Activated CD4-positive, alpha-beta T cell treated with anti-CD3 and anti-CD28 coated beads, Interleukin-2, amount 10 ng/mL, durations not matched to agents 24 days and 14 days (primary cell): Measurements from ENCODE around the gene RNF213. TPM values are rescaled to one million over a fixed set of nuclear protein-coding genes. Genes with fewer than 3 reads are reported as not detected.

Experiments used
- DNase-seq: peaks from one replicate; pipeline ENCODE4 v3.0.0; 2022
- H3K27ac Mint-ChIP-seq: one replicate; pipeline ENCODE4 v1.8.0; 2022; ENCODE audit warnings: mild to moderate bottlenecking, mixed read lengths
- H3K27me3 Mint-ChIP-seq: one replicate; pipeline ENCODE4 v1.8.0; 2022; ENCODE audit warnings: mixed read lengths
- H3K36me3 Mint-ChIP-seq: one replicate; pipeline ENCODE4 v1.8.0; 2022; ENCODE audit warnings: low read depth, mild to moderate bottlenecking, mixed read lengths
- H3K4me1 Mint-ChIP-seq: one replicate; pipeline ENCODE4 v1.8.0; 2021; ENCODE audit warnings: mixed read lengths
- H3K4me3 Mint-ChIP-seq: one replicate; pipeline ENCODE4 v1.8.0; 2022; ENCODE audit warnings: mild to moderate bottlenecking, moderate library complexity, mixed read lengths
- H3K9me3 Mint-ChIP-seq: one replicate; pipeline ENCODE4 v1.8.0; 2021; ENCODE audit warnings: mixed read lengths
- intact Hi-C: fragments of 100-400 bp; cut with micrococcal nuclease; formaldehyde crosslinking; loops from one replicate; pipeline ENCODE4 v1.15.1; 2023
- total RNA-seq: library from RNA; stranded (reverse); gene quantifications from 2 replicates; pipeline ENCODE4 v1.2.3, GENCODE V29; 2022

The RNF213 gene
- total RNA-seq, 1 donor from 2014 or later: 264 TPM

DNA sequence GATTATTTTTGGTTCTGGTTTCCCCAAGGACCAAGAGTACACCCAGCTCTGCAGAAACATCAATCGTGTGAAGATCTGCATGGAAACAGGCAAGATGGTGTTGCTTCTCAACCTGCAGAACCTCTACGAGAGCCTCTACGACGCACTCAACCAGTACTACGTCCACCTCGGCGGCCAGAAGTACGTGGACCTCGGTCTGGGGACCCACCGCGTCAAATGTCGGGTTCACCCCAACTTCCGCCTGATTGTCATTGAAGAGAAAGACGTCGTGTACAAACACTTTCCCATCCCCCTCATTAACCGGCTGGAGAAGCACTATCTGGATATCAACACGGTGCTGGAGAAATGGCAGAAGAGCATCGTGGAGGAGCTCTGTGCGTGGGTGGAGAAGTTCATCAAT is 86.9 kb downstream of the RNF213 start:
- no peaks in the 10 kb centered on the region for H3K9me3 Mint-ChIP-seq
- DNase-seq: no peak
- peaks cover 17% of the 10 kb centered on the region for H3K4me1 Mint-ChIP-seq
- H3K27me3 Mint-ChIP-seq: no peaks in the 10 kb centered on the region
- no peak overlapping the region for H3K27ac Mint-ChIP-seq
- intact Hi-C loops: no loop called here
- no peak overlapping the region for H3K4me3 Mint-ChIP-seq
- H3K36me3 Mint-ChIP-seq: peaks cover 87% of the 10 kb centered on the region

DNA sequence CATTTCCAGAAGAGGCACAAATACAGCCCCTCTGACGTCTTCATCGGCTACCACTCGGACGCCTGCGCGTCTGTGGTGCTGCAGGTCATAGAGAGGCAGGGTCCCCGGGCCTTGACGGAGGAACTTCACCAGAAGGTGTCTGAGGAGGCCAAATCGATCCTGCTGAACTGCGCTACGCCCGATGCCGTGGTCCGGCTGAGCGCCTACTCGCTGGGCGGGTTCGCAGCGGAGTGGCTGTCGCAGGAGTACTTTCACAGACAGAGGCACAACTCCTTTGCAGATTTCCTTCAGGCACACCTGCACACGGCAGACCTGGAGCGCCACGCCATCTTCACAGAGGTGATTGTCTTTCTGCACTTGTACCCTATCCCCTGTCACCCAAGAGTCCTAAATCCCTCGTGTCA is 87.3 kb downstream of the RNF213 start:
- Mint-ChIP-seq H3K27ac (no peak overlapping the region), H3K9me3 (no peaks in the 10 kb centered on the region), H3K27me3 (no peaks in the 10 kb centered on the region), H3K36me3 (peaks cover 89% of the 10 kb centered on the region), H3K4me3 (no peak overlapping the region), H3K4me1 (peaks cover 17% of the 10 kb centered on the region)
- no peak for DNase-seq
- intact Hi-C loops: no loop called here

DNA sequence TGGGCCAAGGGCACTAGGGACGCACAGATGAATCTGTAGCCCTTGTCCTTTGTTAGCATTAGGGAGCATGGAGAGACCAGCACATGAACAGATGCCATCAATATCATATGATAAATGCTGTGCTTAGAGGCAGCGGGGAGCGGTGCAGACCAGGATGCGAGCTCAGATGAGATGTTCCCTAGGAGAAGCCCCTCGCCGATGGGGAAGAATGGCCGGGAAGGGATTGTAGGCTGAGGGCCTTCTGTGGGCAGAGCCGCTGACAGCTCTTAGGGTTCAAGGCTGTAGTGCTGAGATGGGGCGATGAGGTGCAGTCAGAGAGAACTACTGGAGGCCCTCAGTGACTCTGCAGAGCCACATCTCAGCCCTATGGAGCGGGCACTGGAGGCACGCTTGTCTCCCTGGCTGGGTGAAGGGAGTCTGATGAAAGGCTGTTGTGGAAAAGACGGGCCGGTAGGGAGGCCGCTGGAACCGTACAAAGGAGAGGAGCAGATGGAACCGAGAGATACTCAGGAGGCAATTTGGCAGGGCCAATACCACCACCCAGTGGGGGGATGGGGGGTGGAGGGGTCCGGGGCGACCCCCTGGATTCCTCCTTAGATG is 88.0 kb downstream of the RNF213 start:
- intact Hi-C loops: no loop called here
- no peak for DNase-seq
- H3K4me1 Mint-ChIP-seq: peaks cover 17% of the 10 kb centered on the region
- no peaks in the 10 kb centered on the region for H3K27me3 Mint-ChIP-seq
- no peaks in the 10 kb centered on the region for H3K9me3 Mint-ChIP-seq
- H3K27ac Mint-ChIP-seq: peak overlapping the region; percentile 71
- no peak overlapping the region for H3K4me3 Mint-ChIP-seq
- H3K36me3 Mint-ChIP-seq: peaks cover 88% of the 10 kb centered on the region

DNA sequence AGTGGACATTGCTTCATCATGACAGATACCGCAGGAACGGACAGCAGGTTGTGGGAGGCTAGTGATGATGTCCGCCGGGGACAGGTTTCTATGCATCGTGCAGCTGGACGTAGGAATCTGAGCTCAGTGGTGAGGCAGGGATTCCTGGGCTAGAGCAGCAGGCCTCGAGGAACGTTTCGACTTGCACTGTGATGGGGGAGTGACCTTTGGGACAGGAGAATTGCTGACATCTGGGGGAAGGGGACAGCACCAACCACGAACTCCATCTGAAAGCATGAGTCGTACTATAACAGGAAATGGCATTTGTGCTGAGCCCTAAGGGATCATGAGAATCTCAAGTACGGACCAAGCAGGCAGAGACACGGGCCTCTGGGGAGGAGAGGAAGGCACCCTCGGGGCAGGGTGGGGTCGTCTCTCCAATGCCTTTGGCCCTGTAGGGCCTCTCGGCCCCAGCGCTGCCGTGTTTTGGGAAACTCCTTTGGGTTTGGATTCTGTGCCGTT is 88.5 kb downstream of the RNF213 start:
- intact Hi-C loops: no loop called here
- DNase-seq: no peak
- H3K4me1 Mint-ChIP-seq: peaks cover 15% of the 10 kb centered on the region
- H3K36me3 Mint-ChIP-seq: peaks cover 85% of the 10 kb centered on the region
- H3K4me3 Mint-ChIP-seq: no peak overlapping the region
- no peaks in the 10 kb centered on the region for H3K27me3 Mint-ChIP-seq
- H3K9me3 Mint-ChIP-seq: no peaks in the 10 kb centered on the region
- peak overlapping the region; percentile 20 for H3K27ac Mint-ChIP-seq

DNA sequence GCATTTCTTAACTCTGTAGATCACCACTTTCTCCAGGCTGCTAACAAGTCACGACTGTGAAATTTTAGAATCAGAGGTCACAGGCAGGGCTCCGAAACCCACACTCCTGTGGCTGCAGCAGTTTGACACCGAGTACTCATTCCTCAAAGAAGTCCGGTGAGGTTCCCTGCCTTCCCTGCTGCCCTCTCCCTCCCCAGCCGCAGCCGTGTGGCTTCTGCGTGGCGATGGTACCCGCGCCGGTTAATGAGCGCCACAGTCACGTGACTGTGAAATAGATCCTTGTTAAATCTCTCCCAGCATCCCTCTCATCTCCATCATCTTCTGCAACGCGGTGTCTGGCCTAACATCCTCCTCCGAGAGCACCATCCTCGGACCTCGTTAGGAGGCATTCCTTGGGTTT is 89.1 kb downstream of the RNF213 start:
- Mint-ChIP-seq H3K36me3 (peaks cover 82% of the 10 kb centered on the region), H3K9me3 (no peaks in the 10 kb centered on the region), H3K27me3 (no peaks in the 10 kb centered on the region), H3K4me3 (no peak overlapping the region), H3K27ac (no peak overlapping the region), H3K4me1 (peaks cover 13% of the 10 kb centered on the region)
- intact Hi-C loops: no loop called here
- DNase-seq: no peak

DNA sequence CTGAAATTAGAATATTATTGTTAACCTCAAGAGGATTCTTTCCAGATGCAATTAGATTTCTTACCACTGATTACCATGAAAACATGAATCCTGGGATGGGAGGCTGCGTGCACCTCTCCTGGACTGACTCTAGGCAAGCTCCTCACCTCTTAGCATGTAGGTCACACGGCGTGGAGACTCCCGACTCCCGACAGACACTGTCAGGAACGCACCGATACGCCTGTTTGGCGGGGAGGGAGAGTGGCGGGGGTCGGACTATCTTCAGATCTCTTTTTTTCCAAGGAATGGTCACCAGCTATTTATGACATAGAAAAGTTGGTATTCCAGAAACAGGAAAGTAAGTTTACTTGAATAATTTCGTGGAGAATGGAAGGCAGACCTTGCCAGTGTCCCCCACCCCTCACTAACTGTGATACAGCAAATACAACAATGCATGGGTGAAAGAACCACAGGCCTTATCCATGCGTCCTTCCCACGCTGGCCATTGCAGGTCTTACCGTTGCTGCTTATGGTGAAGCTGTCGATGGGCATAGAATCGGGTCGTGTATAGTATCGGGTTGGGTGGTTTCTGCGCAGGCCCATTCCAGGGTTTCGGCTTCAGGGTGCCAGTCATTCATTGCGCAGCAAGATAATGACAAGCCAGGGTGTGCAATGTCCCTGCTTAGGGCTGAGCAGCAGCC is 91.7 kb downstream of the RNF213 start:
- Mint-ChIP-seq H3K27ac (no peak overlapping the region), H3K9me3 (no peaks in the 10 kb centered on the region), H3K4me1 (peaks cover 13% of the 10 kb centered on the region), H3K27me3 (no peaks in the 10 kb centered on the region), H3K36me3 (peaks cover 77% of the 10 kb centered on the region), H3K4me3 (no peak overlapping the region)
- DNase-seq: no peak
- intact Hi-C loops: no loop called here

DNA sequence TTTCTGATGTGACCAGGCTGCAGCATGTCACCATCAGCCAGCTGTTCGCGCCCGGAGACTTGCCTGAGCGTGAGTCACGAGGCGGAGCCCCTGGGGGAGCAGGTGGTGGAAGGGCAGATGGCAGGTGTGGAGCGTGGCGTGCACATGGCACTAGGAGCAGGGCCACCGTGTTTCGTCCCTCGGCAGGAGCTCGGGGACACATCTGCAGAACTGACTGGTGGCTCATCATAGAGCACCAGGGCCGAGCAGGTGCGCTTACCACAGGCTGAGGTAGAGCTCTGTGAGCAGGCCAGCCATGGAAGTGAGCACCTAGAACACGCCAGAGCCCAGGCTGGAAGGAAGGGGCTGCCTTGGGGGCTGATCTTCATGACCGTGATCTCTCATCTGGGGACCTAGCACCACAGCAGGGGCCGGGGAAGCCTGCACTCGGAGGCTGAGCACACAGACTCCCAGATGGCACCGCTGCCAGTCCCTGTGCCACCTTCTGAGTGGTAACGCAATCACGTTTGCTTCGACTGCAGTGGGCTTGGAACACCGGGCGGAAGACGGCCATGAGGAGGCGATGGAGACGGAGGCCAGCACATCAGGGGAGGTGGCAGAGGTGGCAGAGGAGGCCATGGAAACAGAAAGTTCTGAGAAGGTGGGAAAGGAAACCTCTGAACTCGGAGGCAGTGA is 92.5 kb downstream of the RNF213 start:
- peaks cover 79% of the 10 kb centered on the region for H3K36me3 Mint-ChIP-seq
- DNase-seq: no peak
- no peaks in the 10 kb centered on the region for H3K9me3 Mint-ChIP-seq
- peak overlapping the region; percentile 1 for H3K27ac Mint-ChIP-seq
- no peak overlapping the region for H3K4me3 Mint-ChIP-seq
- intact Hi-C loops: no loop called here
- peaks cover 10% of the 10 kb centered on the region for H3K4me1 Mint-ChIP-seq
- no peaks in the 10 kb centered on the region for H3K27me3 Mint-ChIP-seq

DNA sequence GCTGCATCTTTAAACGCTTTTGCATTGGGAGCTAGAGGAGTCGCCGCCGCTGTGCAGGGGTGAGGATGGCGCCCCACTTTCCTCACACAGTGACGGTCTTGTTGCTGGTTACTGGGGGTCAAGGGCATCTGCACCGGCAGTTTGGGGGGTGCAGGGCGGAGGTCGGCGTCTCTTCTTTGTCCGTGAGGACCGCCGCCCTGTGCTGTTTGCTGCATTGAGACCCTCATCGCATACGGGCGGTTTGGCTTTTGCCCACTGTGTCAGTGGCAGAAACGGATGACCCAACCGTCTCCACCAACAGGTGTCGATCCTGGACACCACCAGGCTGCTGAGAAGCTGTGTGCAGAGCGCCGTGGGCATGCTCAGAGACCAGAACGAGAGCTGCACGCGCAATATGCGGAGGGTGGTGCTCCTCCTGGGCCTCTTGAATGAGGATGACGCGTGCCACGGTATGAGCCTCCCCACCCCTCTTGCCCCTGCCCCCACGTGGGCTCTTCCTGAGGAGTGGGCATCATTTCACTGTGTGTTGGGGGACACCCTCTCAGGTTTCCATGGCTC is 93.1 kb downstream of the RNF213 start:
- no peak overlapping the region for H3K4me3 Mint-ChIP-seq
- peaks cover 77% of the 10 kb centered on the region for H3K36me3 Mint-ChIP-seq
- peak overlapping the region; percentile 1 for H3K27ac Mint-ChIP-seq
- no peaks in the 10 kb centered on the region for H3K9me3 Mint-ChIP-seq
- peaks cover 4% of the 10 kb centered on the region for H3K4me1 Mint-ChIP-seq
- DNase-seq: no peak
- intact Hi-C loops: no loop called here
- H3K27me3 Mint-ChIP-seq: no peaks in the 10 kb centered on the region

DNA sequence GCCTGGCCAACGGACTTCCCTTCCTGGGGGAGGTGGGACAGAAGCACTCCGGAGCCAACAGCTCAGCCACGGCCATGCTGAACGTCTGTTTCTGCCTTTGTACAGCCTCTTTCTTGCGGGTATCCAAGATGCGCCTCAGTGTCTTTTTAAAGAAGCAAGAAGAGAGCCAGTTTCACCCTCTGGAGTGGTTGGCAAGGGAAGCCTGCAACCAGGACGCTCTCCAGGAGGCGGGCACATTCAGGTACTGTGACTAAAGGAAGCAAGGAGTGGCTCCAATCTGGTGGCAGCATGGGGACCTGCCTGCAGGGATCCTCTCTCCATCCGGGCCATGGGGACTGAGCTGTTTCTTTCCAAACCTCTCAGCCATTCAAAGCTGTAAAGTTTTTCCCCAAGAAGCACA is 93.7 kb downstream of the RNF213 start:
- intact Hi-C loops: no loop called here
- no peaks in the 10 kb centered on the region for H3K4me1 Mint-ChIP-seq

DNA sequence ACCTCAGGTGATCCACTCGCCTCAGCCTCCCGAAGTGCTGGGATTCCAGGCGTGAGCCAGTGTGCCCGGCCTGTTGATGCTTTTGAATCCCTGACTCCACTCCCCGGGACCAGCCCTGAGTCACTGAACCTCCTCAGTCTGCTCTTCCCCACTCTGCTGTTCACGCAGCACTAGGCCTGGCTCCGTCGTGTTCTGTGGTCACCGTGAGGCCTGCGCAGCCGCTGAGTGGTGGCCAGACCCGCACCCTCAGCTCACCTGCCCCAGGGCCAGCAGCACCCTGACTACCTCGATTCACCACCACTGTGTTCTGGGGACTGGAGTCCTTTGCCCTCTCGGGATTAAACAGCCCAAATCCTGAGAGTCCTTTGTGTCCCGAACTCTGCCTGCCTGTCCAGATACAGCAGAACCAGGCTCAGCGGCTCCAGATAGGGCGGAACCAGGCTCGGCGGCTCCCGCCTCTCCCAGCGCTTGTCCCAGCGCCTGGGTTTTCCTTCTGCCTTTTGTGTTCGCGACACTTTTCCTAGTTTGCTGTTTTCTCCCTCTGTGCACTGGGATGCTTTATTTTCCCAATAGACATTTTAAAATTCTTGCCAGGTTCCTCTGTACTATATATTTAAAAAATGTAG is 95.7 kb downstream of the RNF213 start:
- Mint-ChIP-seq H3K36me3 (peaks cover 77% of the 10 kb centered on the region), H3K27ac (no peak overlapping the region), H3K4me3 (no peak overlapping the region), H3K27me3 (no peaks in the 10 kb centered on the region), H3K9me3 (no peaks in the 10 kb centered on the region), H3K4me1 (no peaks in the 10 kb centered on the region)
- no peak for DNase-seq
- intact Hi-C loops: no loop called here

More for the DNA sequence above, 93.7 kb downstream of the RNF213 start:
- no peak overlapping the region for H3K27ac Mint-ChIP-seq
- peaks cover 76% of the 10 kb centered on the region for H3K36me3 Mint-ChIP-seq
- H3K9me3 Mint-ChIP-seq: no peaks in the 10 kb centered on the region
- H3K4me3 Mint-ChIP-seq: no peak overlapping the region
- no peak for DNase-seq
- H3K27me3 Mint-ChIP-seq: no peaks in the 10 kb centered on the region

DNA sequence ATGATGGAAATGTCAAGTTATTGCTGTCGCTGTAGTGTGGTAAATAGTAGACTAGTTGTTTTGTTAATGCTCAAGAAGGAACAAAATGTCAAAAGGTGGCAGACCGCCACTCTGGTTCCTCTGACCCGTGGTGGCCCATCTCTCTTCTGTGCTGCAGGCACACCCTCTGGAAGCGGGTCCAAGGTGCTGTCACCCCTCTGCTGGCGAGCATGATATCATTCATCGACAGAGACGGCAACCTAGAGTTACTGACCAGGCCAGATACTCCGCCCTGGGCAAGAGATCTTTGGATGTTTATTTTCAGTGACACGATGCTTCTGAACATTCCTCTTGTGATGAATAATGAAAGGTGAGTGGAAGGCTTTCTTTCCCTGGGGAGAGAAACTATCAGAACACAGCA is 97.5 kb downstream of the RNF213 start:
- no peaks in the 10 kb centered on the region for H3K4me1 Mint-ChIP-seq
- no peaks in the 10 kb centered on the region for H3K9me3 Mint-ChIP-seq
- H3K27ac Mint-ChIP-seq: no peak overlapping the region
- intact Hi-C loops: no loop called here
- DNase-seq: no peak
- H3K4me3 Mint-ChIP-seq: no peak overlapping the region
- H3K27me3 Mint-ChIP-seq: no peaks in the 10 kb centered on the region
- H3K36me3 Mint-ChIP-seq: peaks cover 71% of the 10 kb centered on the region

DNA sequence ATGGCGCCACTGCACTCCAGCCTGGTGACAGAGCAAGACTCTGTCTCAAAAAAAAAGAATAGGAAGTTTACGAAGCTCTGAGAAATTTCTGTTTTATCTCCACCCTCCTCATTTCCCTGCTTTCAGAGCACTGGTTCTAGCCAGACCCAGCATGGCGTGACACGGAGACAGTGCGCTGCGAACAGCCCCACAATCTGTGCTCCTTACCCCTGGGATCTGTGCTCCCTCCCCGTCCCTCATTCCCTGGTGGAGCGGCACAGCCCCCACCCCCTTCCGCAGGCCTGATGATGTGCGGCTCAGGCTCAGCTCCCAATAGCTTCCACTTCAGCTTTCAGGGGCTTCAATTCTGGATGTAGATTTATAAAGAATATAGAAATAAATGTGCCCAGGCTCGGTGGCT is 98.2 kb downstream of the RNF213 start:
- no peak overlapping the region for H3K4me3 Mint-ChIP-seq
- no peaks in the 10 kb centered on the region for H3K27me3 Mint-ChIP-seq
- no peak for DNase-seq
- H3K27ac Mint-ChIP-seq: no peak overlapping the region
- intact Hi-C loops: no loop called here
- no peaks in the 10 kb centered on the region for H3K4me1 Mint-ChIP-seq
- H3K36me3 Mint-ChIP-seq: peaks cover 72% of the 10 kb centered on the region
- H3K9me3 Mint-ChIP-seq: no peaks in the 10 kb centered on the region

DNA sequence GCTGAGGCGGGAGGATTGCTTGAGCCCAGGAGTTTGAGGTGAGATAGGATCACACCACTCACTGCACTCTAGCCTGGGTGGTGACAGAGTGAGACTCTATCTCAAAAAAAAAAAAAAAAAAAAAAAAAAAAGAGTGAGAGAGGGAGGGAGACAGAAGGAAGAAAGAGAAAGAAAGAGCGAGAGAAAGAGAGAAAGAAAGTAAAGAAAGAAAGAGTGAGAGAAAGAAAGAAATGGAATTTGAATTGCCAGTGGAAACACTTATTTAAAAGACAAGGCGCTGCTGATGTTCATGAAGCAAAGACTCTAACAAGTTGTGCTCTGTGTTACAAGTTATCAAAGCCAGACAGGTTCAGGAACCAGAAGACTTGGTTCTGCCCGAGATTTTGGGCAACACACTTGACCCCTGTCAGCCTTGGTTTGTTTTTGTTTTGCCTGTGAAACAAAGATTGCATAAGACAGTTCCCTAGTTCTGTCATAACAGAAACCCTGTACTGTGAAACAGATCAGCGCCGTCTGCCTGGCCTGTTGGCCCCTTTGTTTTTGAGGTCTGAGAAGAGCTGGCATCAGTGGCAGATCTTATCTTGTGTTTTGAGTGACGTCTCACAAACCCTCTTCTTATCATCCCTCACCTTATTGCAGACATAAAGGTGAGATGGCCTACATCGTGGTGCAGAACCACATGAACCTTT is 98.9 kb downstream of the RNF213 start:
- Mint-ChIP-seq H3K27me3 (no peaks in the 10 kb centered on the region), H3K4me3 (no peak overlapping the region), H3K36me3 (peaks cover 75% of the 10 kb centered on the region), H3K27ac (peak overlapping the region; percentile 20), H3K9me3 (no peaks in the 10 kb centered on the region), H3K4me1 (no peaks in the 10 kb centered on the region)
- no peak for DNase-seq
- intact Hi-C loops: no loop called here
